Activated CD8-positive, alpha-beta T cell treated with anti-CD3 and anti-CD28 coated beads for 36 hours (primary cell): ENCODE results near the gene CAPN2. TPM values are rescaled to one million over a fixed set of nuclear protein-coding genes. Genes with fewer than 3 reads are reported as not detected.

ENCODE experiments used
- ATAC-seq: fragments of 200-7000 bp; cut with Tn5 transposase; one replicate; pipeline ENCODE4 v1.10.0; 2021; ENCODE audit warnings: mild to moderate bottlenecking, moderate library complexity
- CTCF ChIA-PET: fragments of 350-600 bp; sonication (Branson Sonifier 250); formaldehyde crosslinking; loops from one replicate; lab custom pipeline; 2021; ENCODE audit warnings: antibody characterized with exemption; lab: Charles Lee
- POLR2A ChIA-PET: fragments of 350-600 bp; sonication (Branson Sonifier 250); formaldehyde crosslinking; loops from one replicate; lab custom pipeline; 2021; ENCODE audit warnings: antibody characterized with exemption; lab: Charles Lee
- DNase-seq: peaks from one replicate; pipeline ENCODE4 v3.0.0-alpha.2; 2020
- H3K27ac Mint-ChIP-seq: one replicate; pipeline ENCODE4 v1.8.0; 2021; ENCODE audit warnings: mild to moderate bottlenecking, mixed read lengths
- H3K27me3 Mint-ChIP-seq: one replicate; pipeline ENCODE4 v1.8.0; 2021; ENCODE audit warnings: mixed read lengths
- H3K36me3 Mint-ChIP-seq: one replicate; pipeline ENCODE4 v1.8.0; 2021; ENCODE audit warnings: low read depth, mixed read lengths
- H3K4me1 Mint-ChIP-seq: one replicate; pipeline ENCODE4 v1.8.0; 2021; ENCODE audit warnings: low read depth, mixed read lengths
- H3K4me3 Mint-ChIP-seq: one replicate; pipeline ENCODE4 v1.8.0; 2021; ENCODE audit warnings: mild to moderate bottlenecking, moderate library complexity, mixed read lengths
- H3K9me3 Mint-ChIP-seq: one replicate; pipeline ENCODE4 v1.8.0; 2021; ENCODE audit warnings: mixed read lengths
- intact Hi-C: fragments of 100-400 bp; cut with micrococcal nuclease; formaldehyde crosslinking; loops from one replicate; pipeline ENCODE4 v1.10.0; 2022
- total RNA-seq, 2 experiments: library from RNA; stranded (reverse); gene quantifications; one replicate each; pipeline ENCODE4 v1.2.3, GENCODE V29; 2021
- TF ChIP-seq, protein P1 (sequence below): fragments of 200-600 bp; IDR thresholded peaks from one replicate; pipeline ENCODE4 v1.8.0; 2022; ENCODE audit warnings: antibody characterized with exemption, mild to moderate bottlenecking

CAPN2 gene
- total RNA-seq, 2 experiments from 2014 or later: 31.5 to 33.6 TPM

DNA sequence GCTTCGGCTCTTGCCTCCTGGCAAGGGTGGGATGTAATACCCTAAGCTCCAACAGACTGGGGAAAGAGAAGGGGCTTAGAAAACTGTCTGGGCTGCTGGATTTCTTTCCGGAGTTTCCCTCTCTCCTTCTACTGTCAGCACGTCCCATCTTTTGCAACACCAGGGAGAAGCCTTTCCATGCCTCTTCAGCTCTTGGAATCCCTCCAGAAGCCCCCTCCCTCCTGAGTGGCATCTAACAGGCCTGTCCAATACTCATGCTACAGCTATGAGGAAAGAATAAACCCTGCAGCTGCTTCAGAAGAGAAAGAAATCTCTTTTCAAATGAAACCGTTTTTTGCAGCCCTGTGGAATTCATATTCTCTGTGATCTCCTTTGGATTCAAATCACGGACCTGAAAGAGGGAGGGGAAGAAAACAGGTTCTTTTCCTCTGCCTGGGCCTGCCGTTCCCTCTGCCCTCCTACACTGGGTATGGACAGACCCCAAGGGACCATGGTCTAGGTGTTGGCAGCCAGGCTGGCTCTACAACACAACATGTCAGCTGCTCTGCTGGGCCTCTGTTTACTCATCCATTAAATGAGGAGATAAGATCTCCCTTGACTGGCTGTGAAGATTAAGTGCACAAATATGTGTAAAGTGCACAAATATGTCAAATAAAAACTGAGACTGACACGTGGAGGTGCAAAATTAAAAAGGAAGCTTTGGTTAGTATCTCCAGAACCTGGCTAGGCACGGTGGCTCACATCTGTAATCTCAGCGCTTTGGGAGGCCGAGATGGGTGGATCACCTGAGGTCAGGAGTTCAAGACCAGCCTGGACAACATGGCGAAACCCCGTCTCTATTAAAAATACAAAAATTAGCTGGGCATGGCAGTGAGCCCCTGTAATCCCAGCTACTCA, 6.0 kb upstream of the CAPN2 start:
- ChIA-PET POLR2A (no interaction called here), CTCF (interaction anchor here (1.4 to 5.8 kb wide), 2 partner anchors 10 to 42 kb away, joined by 3 to 41 read pairs; no protein-coding TSS in a partner anchor)
- Mint-ChIP-seq H3K9me3 (no peaks in the 10 kb centered on the region), H3K27ac (no peak overlapping the region), H3K4me1 (peaks cover 27% of the 10 kb centered on the region), H3K27me3 (no peaks in the 10 kb centered on the region), H3K4me3 (no peak overlapping the region), H3K36me3 (no peaks in the 10 kb centered on the region)
- intact Hi-C loops: loop anchor here (10.0 kb wide), 2 partner anchors 128 to 628 kb away; partner anchors contain the start of gene NVL
- DNase-seq (no peak), ATAC-seq (no peak)
- TF ChIP-seq, protein P1, sequence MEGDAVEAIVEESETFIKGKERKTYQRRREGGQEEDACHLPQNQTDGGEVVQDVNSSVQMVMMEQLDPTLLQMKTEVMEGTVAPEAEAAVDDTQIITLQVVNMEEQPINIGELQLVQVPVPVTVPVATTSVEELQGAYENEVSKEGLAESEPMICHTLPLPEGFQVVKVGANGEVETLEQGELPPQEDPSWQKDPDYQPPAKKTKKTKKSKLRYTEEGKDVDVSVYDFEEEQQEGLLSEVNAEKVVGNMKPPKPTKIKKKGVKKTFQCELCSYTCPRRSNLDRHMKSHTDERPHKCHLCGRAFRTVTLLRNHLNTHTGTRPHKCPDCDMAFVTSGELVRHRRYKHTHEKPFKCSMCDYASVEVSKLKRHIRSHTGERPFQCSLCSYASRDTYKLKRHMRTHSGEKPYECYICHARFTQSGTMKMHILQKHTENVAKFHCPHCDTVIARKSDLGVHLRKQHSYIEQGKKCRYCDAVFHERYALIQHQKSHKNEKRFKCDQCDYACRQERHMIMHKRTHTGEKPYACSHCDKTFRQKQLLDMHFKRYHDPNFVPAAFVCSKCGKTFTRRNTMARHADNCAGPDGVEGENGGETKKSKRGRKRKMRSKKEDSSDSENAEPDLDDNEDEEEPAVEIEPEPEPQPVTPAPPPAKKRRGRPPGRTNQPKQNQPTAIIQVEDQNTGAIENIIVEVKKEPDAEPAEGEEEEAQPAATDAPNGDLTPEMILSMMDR: no peak

DNA sequence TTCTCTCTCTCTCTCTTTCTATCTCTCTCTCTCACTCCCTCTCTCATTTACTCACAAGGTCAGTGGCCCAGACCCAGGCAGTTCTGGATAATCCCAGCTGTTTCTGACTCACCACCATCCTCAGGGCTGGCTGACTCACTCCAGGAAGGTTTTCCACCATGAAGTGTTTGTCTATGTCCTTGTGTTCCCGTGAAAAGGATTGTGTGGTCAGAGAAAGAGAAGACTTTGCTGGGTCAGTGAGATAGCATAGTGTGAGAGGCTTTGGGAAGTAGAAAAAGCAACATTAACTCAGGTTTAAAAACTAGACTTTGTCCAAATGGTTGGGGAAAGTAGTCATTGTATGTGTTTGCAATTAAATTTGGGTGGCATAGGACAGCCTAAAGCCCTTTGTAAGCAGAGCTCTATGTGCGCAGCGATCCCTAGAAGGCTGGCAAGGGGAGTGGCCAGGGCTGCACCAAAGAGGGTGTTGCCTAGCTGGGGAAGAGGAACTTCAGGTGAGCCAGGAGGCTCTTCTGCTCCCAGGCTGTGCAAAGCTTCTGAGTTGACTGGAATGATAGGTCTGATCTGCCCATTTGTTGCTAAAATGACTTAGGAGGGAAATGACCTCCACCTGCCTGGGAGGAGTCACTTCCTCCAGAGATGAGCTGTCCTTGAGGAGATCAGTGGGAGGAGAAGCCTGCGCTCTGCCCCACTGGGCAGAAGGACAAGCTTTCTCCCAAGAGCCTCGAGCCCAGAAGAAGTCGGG, 4.9 kb upstream of the CAPN2 start:
- peak overlapping the region; percentile 67 for H3K27ac Mint-ChIP-seq
- ChIA-PET CTCF (interaction anchor here (0.7 to 5.8 kb wide), 3 partner anchors 9 to 41 kb away, joined by 3 to 41 read pairs (median 4); no protein-coding TSS in a partner anchor), POLR2A (no interaction called here)
- DNase-seq (no peak), ATAC-seq (no peak)
- H3K9me3 Mint-ChIP-seq: no peaks in the 10 kb centered on the region
- H3K27me3 Mint-ChIP-seq: no peaks in the 10 kb centered on the region
- TF ChIP-seq, protein P1: no peak
- H3K4me1 Mint-ChIP-seq: peaks cover 27% of the 10 kb centered on the region
- intact Hi-C loops: loop anchor here (10.0 kb wide), 2 partner anchors 127 to 627 kb away; partner anchors contain the start of gene NVL
- no peaks in the 10 kb centered on the region for H3K36me3 Mint-ChIP-seq
- H3K4me3 Mint-ChIP-seq: no peak overlapping the region

DNA sequence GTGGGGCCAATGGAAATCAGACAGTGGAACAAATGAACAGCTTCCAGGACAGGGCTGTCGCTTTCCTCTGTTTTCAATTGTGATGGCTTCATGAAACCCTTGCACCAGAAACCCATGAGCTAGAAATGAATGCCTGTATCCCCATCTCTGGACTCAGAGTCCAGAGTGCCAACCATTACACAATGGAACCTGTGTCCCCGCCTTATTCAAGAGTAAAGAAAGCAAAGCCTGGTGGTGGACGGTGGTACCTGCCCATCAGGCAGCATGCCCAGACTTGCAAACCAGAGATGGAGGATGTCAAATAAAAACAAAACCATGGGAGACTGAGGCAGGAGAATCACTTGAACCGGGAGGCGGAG, 4.4 kb upstream of the CAPN2 start:
- peaks cover 22% of the 10 kb centered on the region for H3K4me1 Mint-ChIP-seq
- CTCF ChIA-PET: interaction anchor here (0.7 to 5.8 kb wide), 3 partner anchors 9 to 41 kb away, joined by 3 to 41 read pairs (median 4); no protein-coding TSS in a partner anchor
- no peak for ATAC-seq
- TF ChIP-seq, protein P1: no peak
- no peaks in the 10 kb centered on the region for H3K36me3 Mint-ChIP-seq
- intact Hi-C loops: loop anchor here (10.0 kb wide), 2 partner anchors 127 to 627 kb away; partner anchors contain the start of gene NVL
- no peak for DNase-seq
- H3K27ac Mint-ChIP-seq: no peak overlapping the region
- H3K27me3 Mint-ChIP-seq: no peaks in the 10 kb centered on the region
- H3K4me3 Mint-ChIP-seq: no peak overlapping the region
- POLR2A ChIA-PET: no interaction called here
- no peaks in the 10 kb centered on the region for H3K9me3 Mint-ChIP-seq

DNA sequence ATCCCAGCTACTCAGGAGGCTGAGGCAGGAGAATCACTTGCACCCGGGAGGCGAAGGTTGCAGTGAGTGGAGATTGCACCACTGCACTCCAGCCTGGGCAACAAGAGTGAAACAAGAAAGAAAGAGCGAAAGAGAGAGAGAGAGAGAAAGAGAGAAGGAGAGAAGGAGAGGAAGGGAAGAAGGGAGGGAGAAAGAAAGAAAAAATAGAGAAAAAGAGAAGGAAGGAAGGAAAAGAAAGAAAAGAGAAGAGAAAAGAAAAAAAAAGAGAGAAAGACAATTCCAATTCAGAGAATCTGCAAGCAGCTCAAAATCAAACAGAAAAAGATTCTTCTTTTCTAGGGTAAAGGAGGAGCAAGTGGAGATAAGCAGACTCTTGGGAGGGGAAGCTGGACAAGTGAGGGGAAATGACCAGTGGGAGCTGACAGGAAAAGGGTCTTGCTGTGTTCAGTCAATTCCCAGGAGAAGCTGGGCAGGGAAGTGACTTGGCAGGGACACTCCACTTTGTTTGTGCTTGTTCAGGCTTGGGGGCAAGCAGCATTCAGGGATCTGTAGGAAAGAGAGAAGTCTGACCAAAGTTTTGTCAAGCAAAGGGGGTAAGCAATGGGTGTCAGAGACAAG, 3.6 kb upstream of the CAPN2 start:
- H3K9me3 Mint-ChIP-seq: no peaks in the 10 kb centered on the region
- CTCF ChIA-PET: interaction anchor here (1.1 to 5.8 kb wide), 2 partner anchors 10 to 40 kb away, joined by 6 to 41 read pairs; no protein-coding TSS in a partner anchor
- intact Hi-C loops: loop anchor here (10.0 kb wide), 2 partner anchors 126 to 626 kb away; partner anchors contain the start of gene NVL
- POLR2A ChIA-PET: no interaction called here
- no peaks in the 10 kb centered on the region for H3K27me3 Mint-ChIP-seq
- H3K27ac Mint-ChIP-seq: no peak overlapping the region
- no peak overlapping the region for H3K4me3 Mint-ChIP-seq
- TF ChIP-seq, protein P1: no peak
- no peak for DNase-seq
- peaks cover 25% of the 10 kb centered on the region for H3K4me1 Mint-ChIP-seq
- H3K36me3 Mint-ChIP-seq: no peaks in the 10 kb centered on the region
- no peak for ATAC-seq
